Measurements from ENCODE around the gene STAT6.

The STAT6 gene

DNA sequence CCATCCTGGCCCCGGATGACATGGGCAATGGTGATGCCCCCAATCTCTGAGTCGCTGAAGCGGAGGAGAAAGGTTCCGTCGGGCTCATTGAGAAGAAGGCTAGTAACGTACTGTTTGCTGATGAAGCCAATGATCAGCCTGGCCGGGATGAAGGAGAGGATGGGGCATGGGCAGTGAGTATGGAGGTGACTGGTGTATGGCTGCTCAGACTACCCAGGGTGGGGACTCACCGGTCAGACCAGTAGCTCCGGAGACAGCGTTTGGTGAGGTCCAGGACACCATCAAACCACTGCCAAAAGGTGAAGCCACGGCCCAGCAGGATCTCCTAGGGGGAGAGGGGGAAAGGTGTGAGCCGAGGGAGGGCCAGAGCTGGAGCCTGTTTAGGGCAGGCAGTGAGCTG, 11.4 kb downstream of the STAT6 start:
- DNase-seq (ENCODE audit: low read depth): no peak

DNA sequence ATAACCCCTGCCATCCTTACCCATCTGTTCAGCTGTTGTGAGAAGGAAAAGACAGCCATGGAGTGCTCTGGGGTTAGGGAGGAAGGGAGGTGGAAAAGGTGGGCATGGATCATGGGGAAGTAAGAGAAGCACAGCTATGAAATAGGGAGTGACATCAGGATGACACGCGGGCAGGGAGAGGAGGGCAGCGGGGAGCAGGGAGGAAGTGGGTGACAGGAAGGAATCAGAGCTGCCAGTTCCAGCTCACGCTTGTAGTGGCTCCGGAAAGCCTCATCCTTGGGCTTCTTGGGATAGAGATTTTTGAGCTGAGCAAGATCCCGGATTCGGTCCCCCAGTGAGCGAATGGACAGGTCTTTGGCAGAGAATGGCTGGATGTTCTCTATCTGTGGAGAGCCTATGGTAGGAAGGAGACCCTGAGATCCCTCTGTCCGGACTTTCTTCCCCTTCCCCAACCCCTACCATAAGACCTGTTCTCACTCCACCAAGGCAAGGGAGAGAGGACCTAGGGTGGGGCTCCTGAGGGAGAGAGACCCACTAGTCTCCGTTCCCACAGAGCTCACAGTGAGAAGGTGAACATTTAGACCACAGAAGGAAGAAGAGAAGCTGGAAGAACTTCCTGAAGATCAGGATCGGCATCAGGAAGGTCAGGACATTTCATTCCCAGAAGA, 12.0 kb downstream of the STAT6 start:
- DNase-seq (ENCODE audit: low read depth): no peak

DNA sequence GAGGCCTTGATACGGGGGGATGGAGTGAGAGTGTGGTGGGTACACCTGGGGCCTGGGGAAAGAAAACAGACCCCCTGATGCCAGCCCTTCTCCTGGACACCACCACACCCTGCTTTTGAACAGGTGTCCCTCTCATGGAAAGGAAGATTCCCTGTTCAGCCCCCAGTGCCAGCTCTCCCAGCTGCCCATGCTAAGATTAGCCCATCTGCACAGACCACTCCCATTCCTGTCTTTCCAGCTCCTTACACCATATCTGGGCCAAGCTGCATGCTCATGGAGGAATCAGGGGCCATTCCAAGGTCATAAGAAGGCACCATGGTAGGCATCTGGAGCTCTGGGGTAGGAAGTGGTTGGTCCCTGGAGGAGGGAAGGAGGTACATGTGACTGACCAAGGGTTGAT, 12.6 kb downstream of the STAT6 start:
- DNase-seq (ENCODE audit: low read depth): no peak

DNA sequence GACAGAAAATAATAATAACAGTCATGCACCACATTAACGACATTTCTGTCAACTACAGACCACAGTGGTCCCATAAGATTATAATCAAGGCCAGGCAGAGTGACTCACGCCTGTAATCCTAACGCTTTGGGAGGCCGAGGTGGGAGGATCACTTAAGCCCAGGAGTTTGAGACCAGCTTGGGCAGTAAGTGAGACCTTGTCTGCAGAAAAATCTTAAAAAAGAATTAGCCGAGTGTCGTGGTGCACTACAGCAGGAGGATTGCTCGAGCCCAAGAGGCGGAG, 13.7 kb downstream of the STAT6 start:
- no peak for DNase-seq (ENCODE audit: low read depth)

DNA sequence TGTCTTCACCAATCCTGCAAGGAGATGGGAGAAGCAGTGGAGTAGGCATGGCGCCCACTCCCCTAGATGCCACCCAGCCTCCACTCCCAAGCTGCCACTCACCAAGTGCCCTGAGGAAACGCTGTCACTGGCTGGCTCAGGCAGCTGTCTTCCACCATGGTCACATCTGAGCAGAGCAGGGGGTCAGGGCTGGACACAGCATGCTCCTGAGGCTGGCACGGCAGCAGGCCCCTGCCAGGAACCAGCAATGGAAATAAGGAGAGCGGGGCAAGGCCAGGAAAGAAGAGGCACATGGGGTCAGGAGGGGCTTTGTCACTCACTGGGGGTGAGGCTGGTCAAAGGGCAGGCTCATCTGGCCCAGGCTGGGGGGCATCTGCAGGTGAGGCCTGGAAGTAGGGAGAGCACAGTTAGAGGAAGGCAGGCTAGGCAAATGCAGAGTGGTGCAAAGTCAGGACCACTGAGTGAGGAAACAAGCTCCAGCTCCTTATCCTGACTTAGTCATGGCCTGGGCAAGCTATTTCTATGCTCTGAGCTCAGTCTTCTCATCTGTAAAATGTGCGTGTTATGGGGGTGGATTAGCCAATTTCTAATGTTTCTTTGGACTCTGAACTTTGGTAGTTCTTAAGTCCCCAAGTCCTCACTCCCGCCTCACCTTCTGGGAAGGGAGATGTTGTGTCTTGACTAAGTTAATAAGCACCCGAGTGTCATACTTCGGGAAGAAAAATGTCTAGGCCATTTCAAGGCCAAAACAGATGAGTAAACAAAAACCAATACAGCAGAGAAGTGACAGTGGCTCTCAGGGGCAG, 14.2 kb downstream of the STAT6 start:
- no peak for DNase-seq (ENCODE audit: low read depth)

DNA sequence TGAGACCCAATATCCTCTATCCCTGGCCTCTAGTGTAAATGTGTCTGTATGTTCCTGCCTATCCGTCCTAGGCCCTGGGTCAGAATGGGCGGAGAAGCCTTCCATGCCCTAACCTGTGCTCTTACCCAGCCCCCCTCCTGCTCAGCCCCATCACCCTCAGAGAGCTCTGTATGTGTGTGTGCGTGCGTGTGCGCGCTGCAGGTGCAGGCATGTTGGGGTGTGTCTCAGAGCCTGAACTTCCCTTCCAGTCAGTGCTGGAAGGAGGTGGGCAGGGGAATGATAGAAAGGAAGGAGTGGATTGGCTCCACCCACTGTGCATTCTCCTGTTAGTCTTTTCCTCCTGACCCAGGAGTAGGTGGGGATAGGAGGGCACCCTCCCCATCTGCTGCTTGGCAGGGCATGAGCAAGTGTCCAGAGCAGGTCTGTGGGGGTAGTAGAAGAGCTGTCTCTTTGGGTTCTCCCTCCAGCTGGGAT, 15.0 kb downstream of the STAT6 start:
- no peak for DNase-seq (ENCODE audit: low read depth)

DNA sequence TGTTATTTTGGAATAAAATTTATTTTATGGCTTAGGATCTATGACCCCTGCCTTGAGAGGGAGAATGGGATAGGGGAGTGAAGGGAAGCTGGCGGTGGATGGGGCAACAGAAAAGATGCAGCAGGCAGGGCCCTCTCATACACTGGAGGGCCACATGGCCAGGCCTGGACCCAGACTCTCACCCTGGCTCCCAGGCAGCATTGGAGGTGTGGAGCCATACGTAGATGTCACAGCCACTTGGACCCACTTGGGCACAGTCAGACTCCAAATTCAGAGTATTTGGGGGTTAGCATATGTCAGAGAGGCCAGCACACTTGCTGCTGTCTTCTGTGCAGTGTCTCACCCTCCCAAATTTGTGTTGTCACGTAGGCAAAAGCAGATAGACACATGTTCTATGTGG, 15.7 kb downstream of the STAT6 start:
- DNase-seq (ENCODE audit: low read depth): no peak

DNA sequence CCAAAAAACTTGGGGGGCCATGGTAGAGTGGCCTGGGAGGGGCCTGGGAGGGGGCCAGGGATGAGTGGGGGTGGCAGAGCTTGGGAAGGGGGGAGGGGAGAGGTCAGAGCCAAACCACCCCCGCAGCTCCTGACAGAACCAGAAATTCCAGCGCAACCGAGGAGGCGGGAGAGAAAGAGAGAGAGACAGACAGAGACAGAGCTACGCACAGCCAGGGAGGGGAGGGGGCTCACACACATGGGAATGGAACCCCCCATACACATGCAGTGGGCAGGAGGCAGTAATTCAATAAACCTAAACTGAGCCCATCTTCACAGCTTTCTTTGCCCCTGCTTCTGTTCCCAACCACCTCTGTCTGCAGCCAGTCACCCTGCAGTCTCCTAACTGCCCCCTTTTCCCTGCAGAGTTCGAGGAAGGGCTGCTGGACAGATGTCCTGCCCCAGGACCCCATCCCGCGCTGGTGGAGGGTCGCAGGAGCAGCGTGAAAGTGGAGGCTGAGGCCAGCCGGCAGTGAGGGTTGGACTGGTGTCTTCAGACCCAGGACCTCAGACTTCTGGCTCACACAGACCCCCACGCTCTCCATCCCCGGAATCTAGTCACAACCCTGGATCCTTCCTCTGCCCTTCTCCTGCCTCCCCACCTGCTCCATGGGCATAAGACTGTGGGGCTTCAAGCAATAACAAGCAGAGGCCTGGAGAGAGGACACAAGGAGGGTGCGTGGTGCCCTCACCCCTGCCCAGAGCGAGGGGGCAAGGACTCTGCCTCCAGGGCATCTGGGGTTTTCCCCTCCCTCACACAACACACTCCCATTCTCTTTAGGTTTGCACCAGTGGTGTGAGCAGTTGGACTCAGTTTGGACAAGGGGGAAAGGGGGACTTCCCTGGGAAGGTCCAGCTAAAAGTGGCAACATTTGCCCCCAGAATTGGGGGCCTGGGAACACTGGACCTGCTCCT, 16.7 kb downstream of the STAT6 start:
- no peak for DNase-seq (ENCODE audit: low read depth)

DNA sequence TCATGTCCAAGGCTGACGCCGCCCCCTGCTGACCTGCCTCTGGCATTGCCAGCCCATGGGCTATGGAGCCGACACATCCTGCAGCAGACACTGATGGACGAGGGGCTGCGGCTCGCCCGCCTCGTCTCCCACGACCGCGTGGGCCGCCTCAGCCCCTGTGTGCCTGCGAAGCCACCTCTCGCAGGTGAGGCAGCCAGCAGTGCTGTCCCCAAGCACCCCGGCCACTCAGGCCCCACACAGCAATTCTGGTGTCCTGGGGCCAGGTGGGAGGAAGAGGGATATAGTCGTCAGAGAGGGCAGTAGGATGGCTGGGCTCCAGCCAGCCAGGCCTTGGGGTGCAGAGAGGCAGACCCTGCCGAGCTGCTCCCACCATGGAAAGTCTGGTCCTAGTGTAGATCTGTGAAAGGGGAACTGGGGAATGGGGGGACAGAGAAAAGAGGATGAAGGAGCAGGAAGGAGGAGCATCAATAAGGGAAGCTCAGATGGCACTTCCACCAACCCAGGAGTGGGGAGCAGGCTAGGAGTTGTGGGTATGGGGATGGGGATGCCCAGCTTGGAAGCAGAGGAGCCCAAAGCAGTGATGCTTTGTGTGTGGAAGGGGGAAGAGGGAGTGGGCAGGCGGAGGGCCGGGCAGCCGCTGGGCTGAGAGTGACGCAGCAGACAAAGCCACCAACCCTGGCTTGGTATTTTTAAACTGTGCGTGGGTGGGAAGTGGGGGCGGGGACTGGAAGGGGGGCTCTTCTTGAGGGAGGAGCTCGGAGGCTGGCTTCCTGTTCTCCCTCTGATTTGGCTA, 17.6 kb downstream of the STAT6 start:
- peak; percentile 89 for DNase-seq (ENCODE audit: low read depth)

DNA sequence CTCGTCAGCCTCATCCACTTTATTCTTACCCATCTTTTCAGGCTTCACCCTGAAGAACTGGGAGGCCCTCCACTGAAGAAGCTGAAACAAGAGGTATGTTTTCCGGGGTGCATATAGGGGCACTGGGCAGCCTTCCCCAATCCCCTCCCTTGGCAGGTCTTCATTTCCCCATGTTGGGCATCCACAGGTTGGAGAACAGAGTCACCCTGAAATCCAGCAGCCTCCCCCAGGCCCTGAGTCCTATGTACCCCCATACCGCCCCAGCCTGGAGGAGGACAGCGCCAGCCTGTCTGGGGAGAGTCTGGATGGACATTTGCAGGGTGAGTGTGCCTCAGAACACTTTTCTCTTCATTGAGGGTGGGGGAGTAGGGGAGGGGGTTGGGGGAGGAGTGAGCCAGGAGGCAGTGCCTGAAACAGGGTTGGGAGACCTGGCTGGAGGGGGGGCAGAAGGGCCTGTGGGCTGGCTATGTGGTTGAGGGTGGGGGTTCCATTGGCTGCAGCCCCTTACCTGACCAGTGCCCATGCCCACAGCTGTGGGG, 18.2 kb downstream of the STAT6 start:
- no peak for DNase-seq (ENCODE audit: low read depth)

DNA sequence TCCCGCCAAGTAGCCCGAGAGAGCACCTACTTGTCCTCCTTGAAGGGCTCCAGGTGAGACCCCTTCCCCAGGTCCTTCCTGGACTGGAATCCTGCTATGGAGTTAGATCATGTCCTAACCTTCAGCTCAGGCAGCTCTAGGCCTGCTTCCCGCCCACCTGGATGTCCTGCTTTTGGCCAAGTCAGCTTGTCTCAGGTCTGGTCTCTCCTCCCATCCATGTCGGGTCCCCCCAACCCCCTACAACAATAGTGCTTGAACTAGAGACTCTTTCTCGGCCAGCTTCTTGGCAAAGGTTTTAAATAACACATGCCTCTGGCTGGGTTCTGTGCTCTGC, 18.7 kb downstream of the STAT6 start:
- no peak for DNase-seq (ENCODE audit: low read depth)

DNA sequence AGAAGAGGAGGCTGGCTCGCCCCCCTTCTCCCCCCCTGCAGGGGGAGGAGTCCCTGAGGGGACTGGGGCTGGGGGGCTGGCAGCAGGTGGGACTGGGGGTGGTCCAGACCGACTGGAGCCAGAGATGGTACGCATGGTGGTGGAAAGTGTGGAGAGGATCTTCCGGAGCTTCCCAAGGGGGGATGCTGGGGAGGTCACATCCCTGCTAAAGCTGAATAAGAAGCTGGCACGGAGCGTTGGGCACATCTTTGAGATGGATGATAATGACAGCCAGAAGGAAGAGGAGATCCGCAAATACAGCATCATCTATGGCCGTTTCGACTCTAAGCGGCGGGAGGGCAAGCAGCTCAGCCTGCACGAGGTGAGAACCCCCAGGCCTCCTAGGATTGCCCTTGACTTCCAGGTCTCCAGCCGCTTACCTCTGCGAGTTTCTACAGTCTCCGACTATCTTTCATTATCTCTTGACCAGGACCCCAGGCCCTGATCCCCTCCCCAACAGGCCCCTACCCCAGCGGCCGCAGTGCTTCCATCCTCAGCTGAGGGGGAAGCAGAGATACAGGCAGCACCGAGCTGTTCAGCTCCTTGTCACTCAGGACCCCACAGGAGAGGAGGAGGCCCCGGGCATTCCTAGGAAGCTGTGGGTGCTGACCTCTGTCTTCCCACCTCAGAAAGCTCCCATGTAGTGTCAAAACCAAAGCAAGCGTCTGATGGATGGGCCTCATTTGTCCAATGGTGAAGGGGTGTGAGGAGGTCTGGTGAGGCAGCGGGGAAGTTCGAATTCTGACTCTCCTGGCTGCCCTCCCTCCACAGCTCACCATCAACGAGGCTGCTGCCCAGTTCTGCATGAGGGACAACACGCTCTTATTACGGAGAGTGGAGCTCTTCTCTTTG, 19.3 kb downstream of the STAT6 start:
- DNase-seq (ENCODE audit: low read depth): no peak

DNA sequence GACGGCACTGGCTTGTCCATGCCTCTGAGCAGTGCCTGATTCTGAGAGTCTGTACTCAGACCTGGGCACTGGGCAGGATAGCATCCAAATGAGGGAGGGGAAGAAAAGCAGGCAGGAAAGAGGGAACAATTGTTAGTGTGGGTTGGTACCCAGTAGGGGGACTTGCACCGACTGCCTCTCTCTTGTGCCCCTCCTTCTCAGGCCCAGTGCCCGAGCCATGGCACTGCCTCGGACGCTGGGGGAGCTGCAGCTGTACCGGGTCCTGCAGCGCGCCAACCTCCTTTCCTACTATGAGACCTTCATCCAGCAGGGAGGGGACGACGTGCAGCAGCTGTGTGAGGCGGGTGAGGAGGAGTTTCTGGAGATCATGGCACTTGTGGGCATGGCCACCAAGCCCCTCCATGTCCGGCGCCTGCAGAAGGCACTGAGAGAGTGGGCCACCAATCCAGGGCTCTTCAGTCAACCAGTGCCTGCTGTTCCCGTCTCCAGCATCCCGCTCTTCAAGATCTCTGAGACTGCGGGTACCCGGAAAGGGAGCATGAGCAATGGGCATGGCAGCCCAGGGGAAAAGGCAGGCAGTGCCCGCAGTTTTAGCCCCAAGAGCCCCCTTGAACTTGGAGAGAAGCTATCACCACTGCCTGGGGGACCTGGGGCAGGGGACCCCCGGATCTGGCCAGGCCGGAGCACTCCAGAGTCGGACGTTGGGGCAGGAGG, 20.1 kb downstream of the STAT6 start:
- DNase-seq (ENCODE audit: low read depth): peak; percentile 45

DNA sequence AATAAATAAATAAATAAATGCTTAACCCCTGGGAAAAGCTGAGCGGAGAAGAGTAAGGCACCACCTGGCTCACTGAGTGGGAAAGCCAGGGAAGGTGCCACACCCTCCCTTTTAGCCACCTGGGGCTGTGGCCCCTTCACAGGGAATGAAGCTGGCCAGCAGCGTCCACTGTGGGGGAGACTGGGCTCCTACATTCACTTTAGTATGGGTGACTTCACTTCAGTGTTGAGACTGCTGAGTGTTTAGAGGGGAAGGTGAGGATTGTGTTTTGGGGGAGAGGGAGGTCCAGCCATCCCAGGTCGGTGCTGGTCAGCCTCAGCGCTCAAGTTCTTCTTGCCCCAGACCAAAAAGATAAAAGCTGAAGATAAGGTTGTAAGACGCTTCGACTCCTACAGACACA, 20.7 kb downstream of the STAT6 start:
- no peak for DNase-seq (ENCODE audit: low read depth)

DNA sequence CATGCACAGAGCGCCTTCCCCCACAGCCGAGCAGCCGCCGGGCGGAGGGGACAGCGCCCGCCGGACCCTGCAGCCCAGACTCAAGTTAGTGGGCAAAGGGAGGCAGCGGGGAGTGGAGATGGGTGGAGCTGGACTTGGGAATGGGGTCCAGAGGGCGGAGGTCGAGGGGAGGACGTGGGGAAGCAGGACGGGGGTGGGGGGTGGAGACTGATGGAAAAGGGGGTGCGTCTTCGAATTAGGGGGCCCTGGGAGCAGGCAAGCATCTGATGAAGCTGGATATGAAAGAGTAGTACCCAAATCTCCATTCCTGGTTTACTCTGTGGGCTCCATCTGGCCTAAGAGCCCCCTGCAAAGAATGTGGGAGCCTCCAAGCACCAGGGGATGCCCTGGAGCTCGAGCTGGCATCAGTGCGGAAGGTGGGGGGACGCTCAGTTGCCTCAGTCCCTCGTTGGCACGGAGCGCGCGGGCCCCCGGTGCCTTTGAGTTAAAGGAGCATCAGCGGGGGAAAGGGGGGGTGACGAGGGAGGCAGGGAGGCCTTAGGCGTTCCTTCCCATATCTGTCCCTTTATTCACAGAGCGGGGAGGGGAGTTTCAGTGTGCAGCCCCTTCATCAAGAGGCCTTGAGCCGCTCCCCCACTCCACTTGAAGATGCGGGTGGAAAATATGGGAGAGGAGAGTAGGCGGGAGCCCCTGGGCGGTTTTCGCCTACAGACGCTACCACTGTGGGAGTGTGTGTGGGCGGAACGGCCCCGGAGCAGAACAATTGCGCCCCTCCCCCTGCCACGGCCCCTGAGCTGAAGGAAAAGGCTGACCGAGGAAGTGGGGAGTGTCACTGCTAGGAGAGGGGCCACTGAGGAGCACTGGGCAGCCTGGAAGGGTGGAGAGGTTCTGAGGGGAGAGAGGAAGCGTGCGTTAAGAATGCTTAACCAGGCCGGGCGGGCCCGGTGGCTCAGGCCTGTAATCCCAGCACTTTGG, 21.6 kb downstream of the STAT6 start:
- peak; percentile 82 for DNase-seq (ENCODE audit: low read depth)

DNA sequence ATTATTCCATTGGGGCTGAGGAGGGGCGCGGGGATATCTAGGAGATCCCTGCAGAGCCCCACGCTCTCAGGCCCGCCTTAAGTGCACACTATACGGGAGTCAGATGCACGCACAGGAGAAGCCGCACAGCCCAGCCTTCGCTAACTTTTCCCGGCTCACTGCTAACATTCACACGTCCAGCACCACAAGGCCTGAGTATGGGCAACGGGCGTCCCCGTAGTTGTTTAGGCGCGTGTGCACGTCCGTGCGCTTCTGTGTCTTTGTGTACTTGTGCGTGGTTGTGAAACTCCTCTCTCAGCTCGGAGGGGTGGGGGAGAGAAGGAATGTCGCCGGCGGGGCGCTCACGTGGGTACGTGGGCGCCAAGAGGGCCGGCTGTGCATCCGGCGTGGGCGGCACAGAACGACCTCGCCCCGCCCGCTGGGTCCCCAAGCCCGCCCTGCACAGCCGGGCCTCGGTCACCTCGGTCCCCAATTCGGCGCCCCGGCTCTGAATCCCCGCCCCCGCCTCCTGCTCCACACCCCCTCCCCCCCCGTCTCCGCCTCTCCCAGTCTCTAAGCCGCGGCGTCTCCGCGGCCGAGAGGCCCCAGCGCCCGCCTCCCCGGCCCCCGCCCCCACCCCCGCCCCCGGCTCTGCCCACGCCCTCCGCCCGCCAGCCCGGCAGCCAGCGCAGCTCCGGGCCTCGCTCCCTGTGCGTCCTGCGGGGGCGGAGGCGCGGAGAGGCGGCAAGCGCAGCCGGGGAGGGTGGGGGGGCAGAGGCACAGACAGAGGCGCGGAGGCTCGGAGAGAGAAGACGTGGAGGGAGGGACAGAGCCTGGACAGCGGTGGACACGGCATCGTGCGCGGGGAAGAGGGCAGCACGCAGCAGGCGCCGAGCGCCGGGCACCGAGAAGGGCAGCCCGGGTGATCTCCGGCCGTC, 22.6 kb downstream of the STAT6 start, which contains the start of gene NAB2:
Gene NAB2, plus strand, starts transcription at position 761 of the 917 bp plus-strand sequence. CDS start 158 bp downstream, outside the sequence.
- peak; percentile 97 for DNase-seq (ENCODE audit: low read depth)

DNA sequence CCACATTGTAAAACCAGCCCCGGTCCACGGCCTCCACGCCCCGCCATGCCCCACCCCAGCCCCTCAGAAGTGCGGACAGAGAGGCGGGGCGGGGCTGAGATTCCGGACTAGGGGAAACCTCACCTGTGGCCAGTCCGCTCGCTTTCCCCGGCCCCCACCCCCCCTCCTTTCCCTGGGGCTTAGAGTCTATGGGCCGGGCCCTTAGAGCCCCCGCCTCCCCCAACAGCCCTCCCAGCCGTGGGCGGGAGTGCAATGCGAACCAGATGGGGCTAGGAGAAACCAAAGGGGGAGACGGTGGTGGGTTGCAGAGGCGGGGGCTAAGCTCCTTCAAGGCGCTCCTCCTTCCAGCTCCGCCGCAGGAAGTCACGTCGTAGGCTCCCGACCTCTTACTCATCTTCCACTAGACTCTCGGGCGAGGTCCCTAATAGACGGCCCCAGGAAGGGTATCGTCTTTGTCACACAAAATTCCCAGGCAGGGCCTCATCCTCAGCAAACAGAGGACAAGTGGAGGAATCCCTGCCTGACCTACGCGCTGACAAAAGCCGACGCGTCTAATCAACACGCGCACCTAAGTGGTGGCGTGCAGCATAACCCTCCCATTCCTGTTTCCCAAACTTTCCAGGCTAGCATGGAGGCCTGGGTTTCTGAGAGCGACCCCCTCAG, 23.3 kb downstream of the STAT6 start:
- DNase-seq (ENCODE audit: low read depth): peak; percentile 98

All from EH (cell line).